HEK293 (cell line): ENCODE measurements around the gene SLC41A1.

Experiments used
- GLI2 ChIP-seq: fragments of 450-650 bp; formaldehyde crosslinking; IDR thresholded peaks from 2 replicates; pipeline ENCODE4; 2017; ENCODE audit warnings: missing biosample characterization, missing genetic modification characterization, low read depth, borderline replicate concordance
- GLI4 ChIP-seq: fragments of 450-650 bp; formaldehyde crosslinking; IDR thresholded peaks from 2 replicates; pipeline ENCODE4 v1.5.1; 2016; ENCODE audit warnings: missing biosample characterization, missing genetic modification characterization
- KLF7 ChIP-seq: fragments of 450-650 bp; formaldehyde crosslinking; IDR thresholded peaks from 2 replicates; pipeline ENCODE4 v1.5.1; 2016; ENCODE audit warnings: missing biosample characterization, missing genetic modification characterization, borderline replicate concordance
- MZF1 ChIP-seq: fragments of 450-650 bp; formaldehyde crosslinking; IDR thresholded peaks from 2 replicates; pipeline ENCODE4 v1.5.1; 2017; ENCODE audit warnings: missing biosample characterization, missing genetic modification characterization, borderline replicate concordance
- PRDM1 ChIP-seq: fragments of 450-650 bp; formaldehyde crosslinking; IDR thresholded peaks from 2 replicates; pipeline ENCODE4; 2016; ENCODE audit warnings: missing biosample characterization, missing genetic modification characterization
- SCRT1 ChIP-seq: fragments of 450-650 bp; formaldehyde crosslinking; IDR thresholded peaks from 2 replicates; pipeline ENCODE4 v1.5.1; 2016; ENCODE audit warnings: missing biosample characterization, missing genetic modification characterization, borderline replicate concordance
- SETDB1 ChIP-seq: IDR thresholded peaks from one replicate; pipeline ENCODE4 v1.6.1; 2017; ENCODE audit warnings: mild to moderate bottlenecking, low read length, moderate library complexity, mixed read lengths; ENCODE audit not compliant: insufficient read length
- ZBTB21 ChIP-seq: fragments of 450-650 bp; formaldehyde crosslinking; IDR thresholded peaks from 2 replicates; pipeline ENCODE4 v1.5.1; 2017; ENCODE audit warnings: missing biosample characterization, missing genetic modification characterization
- ZNF501 ChIP-seq: fragments of 450-650 bp; formaldehyde crosslinking; IDR thresholded peaks from 2 replicates; pipeline ENCODE4 v1.5.1; 2016; ENCODE audit warnings: missing biosample characterization, missing genetic modification characterization
- TF ChIP-seq, protein P1 (sequence below): fragments of 450-650 bp; formaldehyde crosslinking; IDR thresholded peaks from 2 replicates; pipeline ENCODE4 v1.5.1; 2016; ENCODE audit warnings: missing biosample characterization, missing genetic modification characterization
- TF ChIP-seq, protein P2 (sequence below): fragments of 450-650 bp; formaldehyde crosslinking; IDR thresholded peaks from 2 replicates; pipeline ENCODE4 v1.5.1; 2016; ENCODE audit warnings: missing biosample characterization, missing genetic modification characterization

DNA sequence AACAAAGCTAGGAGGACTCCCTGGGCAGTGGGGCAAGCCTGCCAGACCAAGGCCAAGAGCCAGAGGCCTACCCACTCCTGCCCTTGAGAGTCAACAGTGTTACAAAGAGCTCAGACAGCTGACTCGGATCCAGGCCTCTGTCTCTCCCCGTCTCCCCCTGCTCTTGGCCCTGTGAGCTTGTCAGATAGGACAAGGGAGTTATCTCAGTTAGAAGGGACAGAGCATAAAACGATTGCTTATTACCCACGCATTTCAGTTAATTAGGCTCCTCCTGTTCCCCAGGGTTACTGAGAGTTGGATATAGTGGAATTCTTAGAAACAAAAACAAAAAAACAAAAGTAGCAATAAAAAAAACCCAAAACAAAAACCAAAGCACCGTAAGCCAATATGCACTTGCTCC lies 1.3 kb downstream of the SLC41A1 start:
- no peak for TF ChIP-seq GLI2 (tag by site-specific recombination)
- TF ChIP-seq PRDM1 (tag by site-specific recombination): no peak
- TF ChIP-seq, protein P1, sequence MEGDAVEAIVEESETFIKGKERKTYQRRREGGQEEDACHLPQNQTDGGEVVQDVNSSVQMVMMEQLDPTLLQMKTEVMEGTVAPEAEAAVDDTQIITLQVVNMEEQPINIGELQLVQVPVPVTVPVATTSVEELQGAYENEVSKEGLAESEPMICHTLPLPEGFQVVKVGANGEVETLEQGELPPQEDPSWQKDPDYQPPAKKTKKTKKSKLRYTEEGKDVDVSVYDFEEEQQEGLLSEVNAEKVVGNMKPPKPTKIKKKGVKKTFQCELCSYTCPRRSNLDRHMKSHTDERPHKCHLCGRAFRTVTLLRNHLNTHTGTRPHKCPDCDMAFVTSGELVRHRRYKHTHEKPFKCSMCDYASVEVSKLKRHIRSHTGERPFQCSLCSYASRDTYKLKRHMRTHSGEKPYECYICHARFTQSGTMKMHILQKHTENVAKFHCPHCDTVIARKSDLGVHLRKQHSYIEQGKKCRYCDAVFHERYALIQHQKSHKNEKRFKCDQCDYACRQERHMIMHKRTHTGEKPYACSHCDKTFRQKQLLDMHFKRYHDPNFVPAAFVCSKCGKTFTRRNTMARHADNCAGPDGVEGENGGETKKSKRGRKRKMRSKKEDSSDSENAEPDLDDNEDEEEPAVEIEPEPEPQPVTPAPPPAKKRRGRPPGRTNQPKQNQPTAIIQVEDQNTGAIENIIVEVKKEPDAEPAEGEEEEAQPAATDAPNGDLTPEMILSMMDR (tag by site-specific recombination): no peak
- TF ChIP-seq SCRT1 (tag by site-specific recombination): no peak
- no peak for TF ChIP-seq ZBTB21 (tag by site-specific recombination)
- TF ChIP-seq ZNF501 (tag by site-specific recombination): no peak
- no peak for TF ChIP-seq GLI4 (tag by site-specific recombination)
- TF ChIP-seq, protein P2, sequence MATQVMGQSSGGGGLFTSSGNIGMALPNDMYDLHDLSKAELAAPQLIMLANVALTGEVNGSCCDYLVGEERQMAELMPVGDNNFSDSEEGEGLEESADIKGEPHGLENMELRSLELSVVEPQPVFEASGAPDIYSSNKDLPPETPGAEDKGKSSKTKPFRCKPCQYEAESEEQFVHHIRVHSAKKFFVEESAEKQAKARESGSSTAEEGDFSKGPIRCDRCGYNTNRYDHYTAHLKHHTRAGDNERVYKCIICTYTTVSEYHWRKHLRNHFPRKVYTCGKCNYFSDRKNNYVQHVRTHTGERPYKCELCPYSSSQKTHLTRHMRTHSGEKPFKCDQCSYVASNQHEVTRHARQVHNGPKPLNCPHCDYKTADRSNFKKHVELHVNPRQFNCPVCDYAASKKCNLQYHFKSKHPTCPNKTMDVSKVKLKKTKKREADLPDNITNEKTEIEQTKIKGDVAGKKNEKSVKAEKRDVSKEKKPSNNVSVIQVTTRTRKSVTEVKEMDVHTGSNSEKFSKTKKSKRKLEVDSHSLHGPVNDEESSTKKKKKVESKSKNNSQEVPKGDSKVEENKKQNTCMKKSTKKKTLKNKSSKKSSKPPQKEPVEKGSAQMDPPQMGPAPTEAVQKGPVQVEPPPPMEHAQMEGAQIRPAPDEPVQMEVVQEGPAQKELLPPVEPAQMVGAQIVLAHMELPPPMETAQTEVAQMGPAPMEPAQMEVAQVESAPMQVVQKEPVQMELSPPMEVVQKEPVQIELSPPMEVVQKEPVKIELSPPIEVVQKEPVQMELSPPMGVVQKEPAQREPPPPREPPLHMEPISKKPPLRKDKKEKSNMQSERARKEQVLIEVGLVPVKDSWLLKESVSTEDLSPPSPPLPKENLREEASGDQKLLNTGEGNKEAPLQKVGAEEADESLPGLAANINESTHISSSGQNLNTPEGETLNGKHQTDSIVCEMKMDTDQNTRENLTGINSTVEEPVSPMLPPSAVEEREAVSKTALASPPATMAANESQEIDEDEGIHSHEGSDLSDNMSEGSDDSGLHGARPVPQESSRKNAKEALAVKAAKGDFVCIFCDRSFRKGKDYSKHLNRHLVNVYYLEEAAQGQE (tag by site-specific recombination): no peak
- TF ChIP-seq KLF7 (tag by site-specific recombination): no peak
- no peak for TF ChIP-seq MZF1
- no peak for TF ChIP-seq SETDB1
